NK-92 (cell line): ENCODE measurements around the gene RNF169.
"Not testable (repeated sequence)": the region's sequence is repeated elsewhere in the genome, so short reads cannot be mapped to it uniquely, and the experiment has no call there.

Source experiments
- DNase-seq: peaks from one replicate; lab custom pipeline; 2025; ENCODE audit not compliant: unreplicated experiment; lab: John Stamatoyannopoulos, UW

Gene RNF169

GRCh38 chr11:74818283-74818946 lies 69.8 kb downstream of the RNF169 start:
- no peak for DNase-seq

GRCh38 chr11:74819400-74819799 lies 70.8 kb downstream of the RNF169 start:
- DNase-seq = no peak

GRCh38 chr11:74820763-74821162 lies 72.1 kb downstream of the RNF169 start:
- DNase-seq = no peak

GRCh38 chr11:74822170-74822569 lies 73.5 kb downstream of the RNF169 start:
- DNase-seq = no peak

- no peak for DNase-seq
Measured at GRCh38 chr11:74824285-74824982, 75.8 kb downstream of the RNF169 start.

- DNase-seq = not testable (repeated sequence)
Measured at GRCh38 chr11:74825596-74825995, 76.9 kb downstream of the RNF169 start.

- no peak for DNase-seq
Measured at GRCh38 chr11:74826901-74827300, 78.3 kb downstream of the RNF169 start.

- no peak for DNase-seq
Measured at GRCh38 chr11:74837191-74837590, 88.5 kb downstream of the RNF169 start.

GRCh38 chr11:74838188-74838587 lies 89.5 kb downstream of the RNF169 start:
- no peak for DNase-seq

GRCh38 chr11:74839446-74839845 lies 90.8 kb downstream of the RNF169 start:
- no peak for DNase-seq

- no peak for DNase-seq
Measured at GRCh38 chr11:74839971-74840370, 91.3 kb downstream of the RNF169 start.

- DNase-seq = no peak
Measured at GRCh38 chr11:74840486-74840885, 91.8 kb downstream of the RNF169 start.

- DNase-seq = no peak
Measured at GRCh38 chr11:74842967-74843366, 94.3 kb downstream of the RNF169 start.

GRCh38 chr11:74844072-74844471 lies 95.4 kb downstream of the RNF169 start:
- DNase-seq = no peak

GRCh38 chr11:74844865-74845264 lies 96.2 kb downstream of the RNF169 start:
- DNase-seq = no peak

GRCh38 chr11:74845978-74846517 lies 97.4 kb downstream of the RNF169 start:
- no peak for DNase-seq

- no peak for DNase-seq
Measured at GRCh38 chr11:74846770-74847169, 98.1 kb downstream of the RNF169 start.

- DNase-seq = no peak
Measured at GRCh38 chr11:74847395-74847794, 98.7 kb downstream of the RNF169 start.

GRCh38 chr11:74847895-74848294 lies 99.2 kb downstream of the RNF169 start:
- DNase-seq = no peak

- DNase-seq = no peak
Measured at GRCh38 chr11:74849525-74850391, 101.1 kb downstream of the RNF169 start.

GRCh38 chr11:74853223-74853622 lies 104.6 kb downstream of the RNF169 start:
- no peak for DNase-seq
